ENCODE measurements around the gene RXRG. TPM values are rescaled to one million over a fixed set of nuclear protein-coding genes. Genes with fewer than 3 reads are reported as not detected.

Gene RXRG
- total and polyA plus RNA-seq, 11 donors, result 0.91 to 11.4 (median 2.3) TPM

GRCh38 chr1:165383067-165383466 is 61.9 kb downstream of the RXRG start:
- Histone ChIP-seq H3K36me3 (no peaks in the 10 kb centered on the region), H3K4me3 (no peak overlapping the region), H3K9me3 (no peaks in the 10 kb centered on the region), H3K27ac (no peak overlapping the region), H3K27me3 (peaks cover 0 to 21% (median 0%) of the 10 kb centered on the region in 9 donors), H3K4me1 (peaks cover 0 to 16% (median 3%) of the 10 kb centered on the region in 12 donors)
- intact Hi-C loops (cut with DNase I), result no loop called here
- no peak for TF ChIP-seq CTCF (IDR thresholded peaks at IDR 0.05)
- no peak for TF ChIP-seq POLR2A (IDR thresholded peaks at IDR 0.05)
- ATAC-seq (peak; percentile 46 to 93 (median 84)), DNase-seq (peak; percentile 23 to 78 (median 60))
- 49 to 76% (median 66%) methylated on average over 6 of the region's 6 CpGs for WGBS, 4 donors

- Histone ChIP-seq H3K27ac (no peak overlapping the region), H3K9me3 (no peaks in the 10 kb centered on the region), H3K27me3 (peaks cover 0 to 18% (median 0%) of the 10 kb centered on the region in 9 donors), H3K4me1 (peaks cover 0 to 19% (median 3%) of the 10 kb centered on the region in 12 donors), H3K4me3 (no peak overlapping the region), H3K36me3 (no peaks in the 10 kb centered on the region)
- WGBS, 4 donors, result 80 to 93% (median 87%) methylated on average over 6 of the region's 6 CpGs
- DNase-seq (no peak), ATAC-seq (no peak)
- intact Hi-C loops (cut with DNase I), result no loop called here
- no peak for TF ChIP-seq CTCF (IDR thresholded peaks at IDR 0.05)
- TF ChIP-seq POLR2A (IDR thresholded peaks at IDR 0.05), result no peak
Measured at GRCh38 chr1:165381745-165382505, 63.0 kb downstream of the RXRG start.

GRCh38 chr1:165376811-165377311 is 68.1 kb downstream of the RXRG start:
- no peak for ATAC-seq
- Histone ChIP-seq H3K9me3 (no peaks in the 10 kb centered on the region), H3K36me3 (no peaks in the 10 kb centered on the region), H3K27ac (peak overlapping the region in 11 of 12 donors; percentile 74 to 94 (median 81)), H3K4me1 (peaks cover 0 to 30% (median 13%) of the 10 kb centered on the region in 12 donors), H3K27me3 (peaks cover 0 to 48% (median 0%) of the 10 kb centered on the region in 9 donors), H3K4me3 (peak overlapping the region in 11 of 12 donors; percentile 29 to 56 (median 48))
- intact Hi-C loops (cut with DNase I), result no loop called here
- WGBS, 4 donors, result 26 to 29% (median 28%) methylated on average over 12 of the region's 12 CpGs
- DNase-seq, result no peak
- TF ChIP-seq POLR2A (IDR thresholded peaks at IDR 0.05) (no peak), CTCF (IDR thresholded peaks at IDR 0.05) (no peak)

- no peaks in the 10 kb centered on the region for H3K36me3 ChIP-seq
- TF ChIP-seq CTCF (IDR thresholded peaks at IDR 0.05) (no peak), POLR2A (IDR thresholded peaks at IDR 0.05) (no peak)
- peak; percentile 82 to 97 (median 95) for ATAC-seq
- peak; percentile 88 to 92 (median 89) for DNase-seq
- intact Hi-C loops (cut with DNase I), result no loop called here
- WGBS, 4 donors, result 2 to 3% (median 2%) methylated on average over 38 to 46 of the region's 46 CpGs
- H3K27me3 ChIP-seq, result peaks cover 0 to 48% (median 0%) of the 10 kb centered on the region in 9 donors
- no peaks in the 10 kb centered on the region for H3K9me3 ChIP-seq
- peaks cover 0 to 36% (median 14%) of the 10 kb centered on the region in 12 donors for H3K4me1 ChIP-seq
- H3K27ac ChIP-seq, result peak overlapping the region; percentile 74 to 94 (median 81)
- peak overlapping the region in 11 of 12 donors; percentile 29 to 56 (median 48) for H3K4me3 ChIP-seq
Measured at GRCh38 chr1:165376041-165376810, 68.7 kb downstream of the RXRG start.
